ENCODE results near the gene ATP10D. TPM values are rescaled to one million over a fixed set of nuclear protein-coding genes. Genes with fewer than 3 reads are reported as not detected.

The ATP10D gene
- total RNA-seq, 1 experiment from 2014 or later, result 3.8 TPM

GRCh38 chr4:47560682-47561081, 75.6 kb downstream of the ATP10D start:
- Histone ChIP-seq H3T11ph (ENCODE audit: low read length) (no peak overlapping the region), H4K91ac (ENCODE audit: insufficient read length, low read depth, low read length) (no peak overlapping the region), H3K27ac (ENCODE audit: insufficient read length, low read depth, low read length) (no peak overlapping the region), H3K4ac (ENCODE audit: low read depth, low read length) (no peak overlapping the region), H3K4me2 (ENCODE audit: insufficient read depth, insufficient read length, low read length) (no peak overlapping the region), H2BK15ac (ENCODE audit: low read depth, low read length) (no peak overlapping the region), H4K8ac (replicated peaks; ENCODE audit: insufficient read length, low read depth, low read length) (no peak overlapping the region), H3K56ac (ENCODE audit: insufficient read length, low read depth, low read length) (no peak overlapping the region), H3K23me2 (ENCODE audit: insufficient read length, low read depth, low read length, poor library complexity, severe bottlenecking) (no peaks in the 10 kb centered on the region), H4K5ac (ENCODE audit: insufficient read length, low read depth, low read length) (no peak overlapping the region), H3K27me3 (ENCODE audit: insufficient read depth, low read length) (no peaks in the 10 kb centered on the region), H3K79me2 (ENCODE audit: insufficient read depth, low read length) (no peaks in the 10 kb centered on the region), H3K4me1 (ENCODE audit: insufficient read depth, low read length) (no peaks in the 10 kb centered on the region), H3K9ac (ENCODE audit: extremely low read depth, insufficient read length, low read length) (no peak overlapping the region), H2BK5ac (ENCODE audit: insufficient read length, low read length) (no peak overlapping the region), H2BK120ac (ENCODE audit: low read depth, low read length, poor library complexity, severe bottlenecking) (no peak overlapping the region), H2AK5ac (ENCODE audit: insufficient read length, low read length) (no peak overlapping the region), H2AFZ (ENCODE audit: low read length) (no peak overlapping the region), H2BK20ac (ENCODE audit: low read depth, low read length, poor library complexity, severe bottlenecking) (no peak overlapping the region), H4K20me1 (ENCODE audit: control insufficient read depth, insufficient read depth, insufficient read length) (no peaks in the 10 kb centered on the region), H2BK12ac (ENCODE audit: insufficient read length, low read depth, low read length) (no peak overlapping the region), H3K9me3 (ENCODE audit: control insufficient read depth, low read depth, low read length) (no peaks in the 10 kb centered on the region), H3K14ac (ENCODE audit: insufficient read depth, low read length) (no peak overlapping the region), H3K23ac (ENCODE audit: insufficient read length, low read depth, low read length) (no peak overlapping the region), H3K79me1 (ENCODE audit: insufficient read depth, low read depth, low read length, poor library complexity, severe bottlenecking) (no peaks in the 10 kb centered on the region), H3K18ac (ENCODE audit: insufficient read length, low read depth, low read length) (no peak overlapping the region)
- Mint-ChIP-seq H3K9me3 (no peaks in the 10 kb centered on the region), H3K27me3 (ENCODE audit: low read depth) (no peaks in the 10 kb centered on the region), H3K36me3 (ENCODE audit: insufficient read depth in 1 of 3, low read depth in 3 of 3) (no peaks in the 10 kb centered on the region), H3K4me1 (peaks cover 0 to 4% of the 10 kb centered on the region in 2 experiments; a peak in 2 of 4 replicates), H3K27ac (no peak overlapping the region), H3K4me3 (no peak overlapping the region)
- no peak for DNase-seq
- no peak for TF ChIP-seq CTCF (conservative IDR thresholded peaks at IDR 0.05)
- no CpG with 5 or more reads among the region's 1 CpG for WGBS (ENCODE audit: extremely low coverage, insufficient read length, low lambda C conversion rate)
